Sigmoid colon (tissue), 3 donors: ENCODE data around the gene PLSCR2.

Source experiments
- POLR2A ChIP-seq, 2 donors: fragments of 450-650 bp; IDR thresholded peaks; one replicate each; pipeline ENCODE4 v1.6.1; 2016; ENCODE audit warnings: antibody characterized with exemption in 2 of 2, mild to moderate bottlenecking in 2 of 2, moderate library complexity in 2 of 2
- TF ChIP-seq, protein P1 (sequence below), 4 experiments: fragments of 450-650 bp in 3 of 4; fragments of 200-600 bp in 1 of 4; IDR thresholded peaks; one replicate each; pipeline ENCODE4 v1.5.1; 2016 to 2019; ENCODE audit warnings: antibody characterized with exemption in 4 of 4, mild to moderate bottlenecking in 3 of 4, moderate library complexity in 2 of 4

DNA sequence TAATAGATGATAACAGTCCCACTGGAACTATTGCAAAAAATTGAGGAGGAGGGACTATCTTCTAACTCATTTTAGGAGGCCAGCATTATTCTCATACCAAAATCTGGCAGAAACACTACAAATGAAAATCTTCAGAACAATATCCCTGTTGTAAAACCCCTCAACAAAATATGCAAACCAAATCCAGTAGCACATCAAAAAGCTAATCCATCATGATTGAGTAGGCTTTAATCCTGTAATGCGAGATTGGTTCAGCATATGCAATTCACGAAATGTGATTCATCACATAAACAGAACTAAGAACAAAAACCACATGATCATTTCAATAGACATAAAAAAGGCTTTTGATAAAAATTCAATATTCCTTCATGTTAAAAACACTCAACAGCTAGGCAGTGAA lies 23.9 kb upstream of the PLSCR2 start:
- TF ChIP-seq POLR2A (IDR thresholded peaks at IDR 0.05): no peak
- TF ChIP-seq, protein P1, sequence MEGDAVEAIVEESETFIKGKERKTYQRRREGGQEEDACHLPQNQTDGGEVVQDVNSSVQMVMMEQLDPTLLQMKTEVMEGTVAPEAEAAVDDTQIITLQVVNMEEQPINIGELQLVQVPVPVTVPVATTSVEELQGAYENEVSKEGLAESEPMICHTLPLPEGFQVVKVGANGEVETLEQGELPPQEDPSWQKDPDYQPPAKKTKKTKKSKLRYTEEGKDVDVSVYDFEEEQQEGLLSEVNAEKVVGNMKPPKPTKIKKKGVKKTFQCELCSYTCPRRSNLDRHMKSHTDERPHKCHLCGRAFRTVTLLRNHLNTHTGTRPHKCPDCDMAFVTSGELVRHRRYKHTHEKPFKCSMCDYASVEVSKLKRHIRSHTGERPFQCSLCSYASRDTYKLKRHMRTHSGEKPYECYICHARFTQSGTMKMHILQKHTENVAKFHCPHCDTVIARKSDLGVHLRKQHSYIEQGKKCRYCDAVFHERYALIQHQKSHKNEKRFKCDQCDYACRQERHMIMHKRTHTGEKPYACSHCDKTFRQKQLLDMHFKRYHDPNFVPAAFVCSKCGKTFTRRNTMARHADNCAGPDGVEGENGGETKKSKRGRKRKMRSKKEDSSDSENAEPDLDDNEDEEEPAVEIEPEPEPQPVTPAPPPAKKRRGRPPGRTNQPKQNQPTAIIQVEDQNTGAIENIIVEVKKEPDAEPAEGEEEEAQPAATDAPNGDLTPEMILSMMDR (IDR thresholded peaks at IDR 0.05): no peak
